GM12878 (cell line): ENCODE results near the gene SIAH2. TPM values are rescaled to one million over a fixed set of nuclear protein-coding genes. Genes with fewer than 3 reads are reported as not detected.

Source experiments
- polyA plus RNA-seq, 11 experiments: library from polyadenylated mRNA; depleted of rRNA in 4 of 11; unstranded in 6 of 11; stranded (reverse) in 5 of 11; fragments of >200 nt; fragmentation: Nextera tagmentation in 4 of 11; fragmentation: Illumina TruSeq in 1 of 11; extraction: Ambion mirVana in 4 of 11; extraction: Trizol in 1 of 11; gene quantifications; 1 replicate in 1 of 11; 2 replicates in 10 of 11; pipeline versions ENCODE4 v1.2.1 to v1.2.3, GENCODE V29; 2011 to 2016; ENCODE audit warnings: inconsistent platforms in 2 of 11, missing spikeins in 2 of 11, low read depth in 1 of 11
- total RNA-seq, 4 experiments: library from RNA; depleted of rRNA in 3 of 4; stranded (reverse); fragments of >200 nt in 3 of 4; fragmentation: Illumina TruSeq in 1 of 4; extraction: Trizol in 1 of 4; gene quantifications; 2 replicates each; pipeline versions ENCODE4 v1.2.1 to v1.2.3, GENCODE V29; 2013 to 2021

SIAH2 gene
- total and polyA plus RNA-seq, 10 of the 15 experiments (the other 5 are each of a cell fraction or from before 2014, with no cell fraction given), result 3.3 to 51.5 (median 29.7) TPM

Other genes with a start within 250 kb of the SIAH2 start
- gene SERP1, start 216.7 kb downstream of the SIAH2 start, total RNA-seq (2014; rRNA removed), result 145 and 157 TPM in 2 replicates
- 76.5 and 77.7 TPM in 2 replicates for gene SERP1, start 216.7 kb downstream of the SIAH2 start, total RNA-seq (2014; rRNA removed; fragmentation: Illumina TruSeq; extraction: Trizol)
- 93.6 and 97.6 TPM in 2 replicates for gene SERP1, start 216.7 kb downstream of the SIAH2 start, total RNA-seq (2021)
- 67.2 and 112 TPM in 2 replicates for gene SERP1, start 216.7 kb downstream of the SIAH2 start, polyA plus RNA-seq (2011; rRNA removed)
- 72.5 and 82.5 TPM in 2 replicates for gene SERP1, start 216.7 kb downstream of the SIAH2 start, polyA plus RNA-seq (2014; fragmentation: Illumina TruSeq; extraction: Trizol)
- 10 to 100 TPM; 31.1 to 46.7 TPM for gene SERP1, start 216.7 kb downstream of the SIAH2 start, polyA plus RNA-seq (2014; fragmentation: Nextera tagmentation; extraction: Ambion mirVana)
- 192 and 218 TPM in 2 replicates for gene SERP1, start 216.7 kb downstream of the SIAH2 start, polyA plus RNA-seq (2014; rRNA removed)
- 100 to 1,000 TPM; 221 to 242 TPM for gene SERP1, start 216.7 kb downstream of the SIAH2 start, polyA plus RNA-seq (2016; fragmentation: Nextera tagmentation; extraction: Ambion mirVana)
- gene EIF2A, start 216.4 kb downstream of the SIAH2 start, total RNA-seq (2014; rRNA removed), result 143 and 185 TPM in 2 replicates
- gene EIF2A, start 216.4 kb downstream of the SIAH2 start, total RNA-seq (2014; rRNA removed; fragmentation: Illumina TruSeq; extraction: Trizol), result 201 and 206 TPM in 2 replicates
- gene EIF2A, start 216.4 kb downstream of the SIAH2 start, total RNA-seq (2021), result 112 and 121 TPM in 2 replicates
- gene EIF2A, start 216.4 kb downstream of the SIAH2 start, polyA plus RNA-seq (2011; rRNA removed), result 181 and 301 TPM in 2 replicates
- 211 and 313 TPM in 2 replicates for gene EIF2A, start 216.4 kb downstream of the SIAH2 start, polyA plus RNA-seq (2014; fragmentation: Illumina TruSeq; extraction: Trizol)
- gene EIF2A, start 216.4 kb downstream of the SIAH2 start, polyA plus RNA-seq (2014; fragmentation: Nextera tagmentation; extraction: Ambion mirVana), result 100 to 1,000 TPM; 126 to 130 TPM
- 111 and 155 TPM in 2 replicates for gene EIF2A, start 216.4 kb downstream of the SIAH2 start, polyA plus RNA-seq (2014; rRNA removed)
- gene EIF2A, start 216.4 kb downstream of the SIAH2 start, polyA plus RNA-seq (2016; fragmentation: Nextera tagmentation; extraction: Ambion mirVana), result 10 to 100 TPM; 85.4 to 86.1 TPM
- gene SELENOT, start 159.8 kb downstream of the SIAH2 start, total RNA-seq (2014; rRNA removed), result 234 and 236 TPM in 2 replicates
- gene SELENOT, start 159.8 kb downstream of the SIAH2 start, total RNA-seq (2014; rRNA removed; fragmentation: Illumina TruSeq; extraction: Trizol), result 87.7 and 89.4 TPM in 2 replicates
- gene SELENOT, start 159.8 kb downstream of the SIAH2 start, total RNA-seq (2021), result 111 and 113 TPM in 2 replicates
- 722 and 768 TPM in 2 replicates for gene SELENOT, start 159.8 kb downstream of the SIAH2 start, polyA plus RNA-seq (2011; rRNA removed)
- gene SELENOT, start 159.8 kb downstream of the SIAH2 start, polyA plus RNA-seq (2014; fragmentation: Illumina TruSeq; extraction: Trizol), result 221 and 236 TPM in 2 replicates
- 100 to 1,000 TPM; 323 to 593 TPM for gene SELENOT, start 159.8 kb downstream of the SIAH2 start, polyA plus RNA-seq (2014; fragmentation: Nextera tagmentation; extraction: Ambion mirVana)
- 149 and 160 TPM in 2 replicates for gene SELENOT, start 159.8 kb downstream of the SIAH2 start, polyA plus RNA-seq (2014; rRNA removed)
- 100 to 1,000 TPM; 285 to 289 TPM for gene SELENOT, start 159.8 kb downstream of the SIAH2 start, polyA plus RNA-seq (2016; fragmentation: Nextera tagmentation; extraction: Ambion mirVana)
- 0.06 TPM in 1 of 2 replicates, not detected in the other for gene ERICH6, start 59.2 kb downstream of the SIAH2 start, total RNA-seq (2014; rRNA removed)
- gene ERICH6, start 59.2 kb downstream of the SIAH2 start, total RNA-seq (2014; rRNA removed; fragmentation: Illumina TruSeq; extraction: Trizol), result 0.04 and 0.09 TPM in 2 replicates
- 0.40 TPM in 1 of 2 replicates, not detected in the other for gene ERICH6, start 59.2 kb downstream of the SIAH2 start, total RNA-seq (2021)
- gene ERICH6, start 59.2 kb downstream of the SIAH2 start, polyA plus RNA-seq (2011; rRNA removed), result not detected in 2 replicates
- gene ERICH6, start 59.2 kb downstream of the SIAH2 start, polyA plus RNA-seq (2014; fragmentation: Illumina TruSeq; extraction: Trizol), result not detected in 2 replicates
- gene ERICH6, start 59.2 kb downstream of the SIAH2 start, polyA plus RNA-seq (2014; fragmentation: Nextera tagmentation; extraction: Ambion mirVana), result under 1 TPM in 1 of 2 experiments, not detected in 1; 0.40 TPM
- gene ERICH6, start 59.2 kb downstream of the SIAH2 start, polyA plus RNA-seq (2014; rRNA removed), result not detected in 2 replicates
- under 1 TPM in 1 of 2 experiments, not detected in 1; 0.39 TPM for gene ERICH6, start 59.2 kb downstream of the SIAH2 start, polyA plus RNA-seq (2016; fragmentation: Nextera tagmentation; extraction: Ambion mirVana)
- gene MINDY4B, start 142.3 kb upstream of the SIAH2 start, total RNA-seq (2014; rRNA removed), result not detected in 2 replicates
- not detected in 2 replicates for gene MINDY4B, start 142.3 kb upstream of the SIAH2 start, total RNA-seq (2014; rRNA removed; fragmentation: Illumina TruSeq; extraction: Trizol)
- gene MINDY4B, start 142.3 kb upstream of the SIAH2 start, total RNA-seq (2021), result not detected in 2 replicates
- not detected in 2 replicates for gene MINDY4B, start 142.3 kb upstream of the SIAH2 start, polyA plus RNA-seq (2011; rRNA removed)
- gene MINDY4B, start 142.3 kb upstream of the SIAH2 start, polyA plus RNA-seq (2014; fragmentation: Illumina TruSeq; extraction: Trizol), result not detected in 2 replicates
- gene MINDY4B, start 142.3 kb upstream of the SIAH2 start, polyA plus RNA-seq (2014; fragmentation: Nextera tagmentation; extraction: Ambion mirVana), result not detected
- gene MINDY4B, start 142.3 kb upstream of the SIAH2 start, polyA plus RNA-seq (2014; rRNA removed), result not detected in 2 replicates
- gene MINDY4B, start 142.3 kb upstream of the SIAH2 start, polyA plus RNA-seq (2016; fragmentation: Nextera tagmentation; extraction: Ambion mirVana), result not detected
- gene CLRN1, start 209.6 kb upstream of the SIAH2 start, total RNA-seq (2014; rRNA removed), result not detected in 2 replicates
- not detected in 2 replicates for gene CLRN1, start 209.6 kb upstream of the SIAH2 start, total RNA-seq (2014; rRNA removed; fragmentation: Illumina TruSeq; extraction: Trizol)
- not detected in 2 replicates for gene CLRN1, start 209.6 kb upstream of the SIAH2 start, total RNA-seq (2021)
- not detected in 2 replicates for gene CLRN1, start 209.6 kb upstream of the SIAH2 start, polyA plus RNA-seq (2011; rRNA removed)
- not detected in 2 replicates for gene CLRN1, start 209.6 kb upstream of the SIAH2 start, polyA plus RNA-seq (2014; fragmentation: Illumina TruSeq; extraction: Trizol)
- not detected for gene CLRN1, start 209.6 kb upstream of the SIAH2 start, polyA plus RNA-seq (2014; fragmentation: Nextera tagmentation; extraction: Ambion mirVana)
- not detected in 2 replicates for gene CLRN1, start 209.6 kb upstream of the SIAH2 start, polyA plus RNA-seq (2014; rRNA removed)
- gene CLRN1, start 209.6 kb upstream of the SIAH2 start, polyA plus RNA-seq (2016; fragmentation: Nextera tagmentation; extraction: Ambion mirVana), result not detected